Measurements from ENCODE around the gene WNT10A.
A peak's percentile ranks its signal among the peaks of the same experiment; 100 is the strongest.
"Not testable (repeated sequence)": the region's sequence is repeated elsewhere in the genome, so short reads cannot be mapped to it uniquely, and the experiment has no call there.

WNT10A gene

DNA sequence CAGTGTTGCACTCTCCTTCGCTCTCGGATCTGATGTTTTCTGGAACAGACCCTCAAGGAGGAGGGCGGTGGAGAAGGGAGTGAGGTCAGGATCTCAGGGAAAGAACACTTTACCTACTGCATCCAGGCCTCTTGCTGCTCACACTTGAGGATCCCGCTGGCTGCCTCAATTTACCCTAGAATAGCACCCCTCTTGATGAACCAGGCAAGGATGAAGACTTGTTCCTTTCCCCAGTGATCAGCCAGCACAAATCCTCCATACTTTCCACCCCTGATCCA is 14.2 kb downstream of the WNT10A start:
- no peak for DNase-seq

DNA sequence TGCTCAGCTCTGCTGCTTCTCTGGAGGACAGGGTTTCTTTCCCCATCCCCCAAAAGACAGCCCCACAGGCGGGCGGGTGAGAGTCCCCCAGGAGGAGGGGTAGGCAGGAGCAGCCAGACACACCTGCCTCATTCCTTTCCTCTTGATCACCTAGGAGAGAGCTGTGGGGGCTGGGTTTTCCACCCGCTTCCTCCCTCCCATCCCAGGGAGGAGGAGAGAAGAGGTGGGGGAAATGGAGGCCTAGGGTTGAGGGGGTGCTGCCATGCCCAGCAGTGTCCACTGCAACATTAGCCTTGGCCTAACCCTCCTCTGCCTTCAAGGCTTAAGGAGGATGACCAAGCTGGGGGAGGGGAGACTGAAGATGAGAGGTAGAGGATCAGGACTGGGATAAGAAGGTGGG is 14.7 kb downstream of the WNT10A start:
- DNase-seq, result no peak

DNA sequence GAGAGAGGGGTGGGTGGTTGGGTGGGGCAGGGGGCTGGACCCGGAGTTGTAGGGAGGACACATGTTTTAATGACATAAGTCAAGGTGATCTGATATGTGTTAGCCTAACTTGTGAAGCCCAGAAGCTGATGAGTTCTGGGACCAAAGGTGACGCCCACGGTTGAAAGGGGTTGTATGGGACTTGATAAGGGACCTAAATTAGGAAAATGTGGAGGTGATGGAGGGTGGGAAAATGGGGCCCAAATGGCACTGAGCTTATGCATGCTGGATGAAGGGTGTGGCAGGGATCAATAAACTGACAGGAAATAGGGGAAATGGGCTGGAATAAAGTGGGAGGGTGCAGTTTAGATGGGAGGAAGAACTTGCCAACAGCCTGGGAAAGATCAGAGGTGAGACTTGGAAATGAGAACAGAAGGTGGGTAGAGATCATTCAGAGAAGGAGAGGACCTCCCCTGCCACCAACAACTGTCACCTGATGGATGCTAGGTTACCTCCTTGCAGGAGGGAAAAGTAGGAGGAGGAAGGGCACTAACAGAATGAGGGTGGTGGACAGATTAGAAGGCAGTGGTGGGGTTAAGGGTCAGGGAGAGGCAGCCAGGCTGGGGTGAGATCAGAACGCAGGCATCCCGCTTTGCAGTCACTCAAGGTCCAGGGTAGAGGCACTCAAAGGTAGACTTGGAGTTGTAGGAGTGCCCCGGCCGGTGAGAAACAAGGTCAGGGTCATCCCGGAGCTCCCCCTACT is 15.3 kb downstream of the WNT10A start:
- no peak for DNase-seq

- DNase-seq, result peak; percentile 76 to 87 (median 82)
These were observed 16.1 kb downstream of the WNT10A start for GRCh38 chr2:218896501-218897393.

- no peak for DNase-seq
These were observed 16.9 kb downstream of the WNT10A start for GRCh38 chr2:218897394-218898108.

- DNase-seq, result peak; percentile 65 to 83 (median 81)
These were observed 17.6 kb downstream of the WNT10A start for GRCh38 chr2:218898109-218898878.

DNA sequence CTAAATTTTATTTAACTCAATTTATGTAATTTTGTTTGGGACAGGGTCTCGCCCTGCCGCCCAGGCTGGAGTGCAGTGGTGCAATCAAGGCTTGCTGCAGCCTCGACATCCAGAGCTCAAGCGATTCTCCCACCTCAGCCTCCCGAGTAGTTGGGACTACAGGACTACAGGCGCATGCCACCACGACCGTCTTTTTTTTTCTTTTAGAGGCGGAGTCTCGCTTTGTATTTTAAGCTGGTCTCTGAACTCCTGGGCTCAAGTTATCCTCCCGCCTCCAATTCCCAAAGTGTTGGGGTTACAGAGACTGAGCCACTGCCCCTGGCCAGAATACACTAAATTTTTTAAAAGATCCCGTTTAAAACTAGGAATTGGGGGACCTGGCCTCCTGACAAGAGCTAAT is 18.5 kb downstream of the WNT10A start:
- DNase-seq, result no peak

DNA sequence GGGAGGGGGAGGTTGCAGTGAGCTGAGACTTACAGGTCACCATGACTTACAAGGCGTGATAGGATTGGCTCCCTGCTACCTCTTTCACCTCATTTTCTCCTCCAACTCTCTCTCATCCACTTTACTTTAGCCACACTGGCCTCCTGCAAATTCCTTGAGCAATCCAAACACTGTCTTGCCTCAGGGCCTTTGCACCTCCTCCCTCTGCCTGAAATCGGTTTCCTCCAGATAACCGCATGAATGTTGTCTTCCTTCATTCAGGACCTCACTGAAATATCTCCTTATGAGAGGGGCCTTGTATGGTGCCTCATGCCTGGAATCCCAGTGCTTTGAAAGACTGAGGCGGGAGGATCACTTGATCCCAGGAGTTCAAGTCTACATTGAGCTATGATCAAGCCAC is 21.8 kb downstream of the WNT10A start:
- no peak for DNase-seq

GRCh38 chr2:218904176-218904575 is 23.5 kb downstream of the WNT10A start:
- peak in 1 of 3 donors; percentile 32 for DNase-seq

DNA sequence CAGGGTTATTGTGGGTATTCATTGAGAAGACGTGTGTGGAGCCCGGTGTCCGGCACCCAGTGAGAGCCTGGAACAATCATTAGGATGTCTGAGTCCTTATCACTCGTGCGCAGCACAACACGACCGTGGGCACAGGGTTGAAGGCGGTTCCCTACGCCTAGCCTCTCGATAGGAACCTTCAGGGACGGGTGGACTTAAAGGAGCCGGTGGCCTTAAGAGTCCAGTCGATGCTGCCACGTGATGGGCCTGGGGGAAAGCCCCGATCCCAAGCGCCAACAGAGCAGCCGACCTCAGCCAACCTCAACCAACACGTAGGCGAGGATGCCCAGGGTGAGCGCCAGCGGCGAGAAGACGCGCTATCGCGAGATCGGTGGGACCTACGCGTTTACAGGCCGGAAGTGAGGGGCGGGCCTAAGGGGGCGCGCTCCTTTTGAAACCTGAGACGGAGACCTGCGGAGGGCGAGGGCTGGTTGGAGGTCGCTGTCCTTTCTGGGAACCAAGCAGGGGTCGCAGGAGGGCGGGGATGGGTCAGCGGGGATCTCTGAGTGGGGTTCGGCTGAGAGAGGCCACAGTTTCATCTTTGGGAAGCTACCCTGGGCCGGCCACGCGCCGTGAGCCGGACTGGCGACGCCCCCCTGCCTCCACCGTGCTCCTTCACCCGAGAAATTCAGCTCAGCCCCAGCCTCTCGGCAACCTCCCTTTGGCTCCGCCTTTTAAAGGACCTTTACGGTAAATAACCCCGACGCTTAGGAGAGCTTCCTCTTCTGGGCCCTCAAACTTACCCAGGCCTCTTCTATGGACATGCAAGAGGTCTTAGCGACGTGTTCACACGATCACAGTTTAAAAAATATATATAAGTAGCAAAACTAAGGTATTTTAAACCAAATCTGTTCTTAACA is 28.3 kb downstream of the WNT10A start:
- peak; percentile 96 to 97 (median 96) for DNase-seq

DNA sequence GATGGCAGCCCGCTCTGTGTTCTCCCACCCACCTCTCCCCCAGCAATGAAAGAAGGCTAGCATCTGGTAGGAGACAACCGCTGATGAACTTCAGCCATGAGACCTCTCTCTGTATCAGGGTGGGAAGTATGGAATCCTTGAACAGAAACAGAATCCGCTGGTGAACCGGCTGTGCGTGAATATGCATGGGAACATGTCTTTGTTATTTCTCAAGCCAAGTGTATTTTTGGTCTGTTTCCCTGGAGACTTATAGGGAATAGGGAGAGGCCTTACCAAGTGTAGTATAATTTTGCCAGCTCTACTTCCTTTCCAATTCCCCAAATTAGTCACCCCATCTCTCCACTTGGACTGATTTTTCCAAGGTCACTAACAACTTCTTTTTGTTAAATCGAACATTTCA is 30.1 kb downstream of the WNT10A start:
- no peak for DNase-seq

- no peak for DNase-seq
These were observed 39.9 kb downstream of the WNT10A start for GRCh38 chr2:218920504-218920903.

- peak in 1 of 3 donors; percentile 7 for DNase-seq
These were observed 44.1 kb downstream of the WNT10A start for GRCh38 chr2:218924757-218925156.

GRCh38 chr2:218925434-218925833 is 44.8 kb downstream of the WNT10A start:
- DNase-seq, result no peak

DNA sequence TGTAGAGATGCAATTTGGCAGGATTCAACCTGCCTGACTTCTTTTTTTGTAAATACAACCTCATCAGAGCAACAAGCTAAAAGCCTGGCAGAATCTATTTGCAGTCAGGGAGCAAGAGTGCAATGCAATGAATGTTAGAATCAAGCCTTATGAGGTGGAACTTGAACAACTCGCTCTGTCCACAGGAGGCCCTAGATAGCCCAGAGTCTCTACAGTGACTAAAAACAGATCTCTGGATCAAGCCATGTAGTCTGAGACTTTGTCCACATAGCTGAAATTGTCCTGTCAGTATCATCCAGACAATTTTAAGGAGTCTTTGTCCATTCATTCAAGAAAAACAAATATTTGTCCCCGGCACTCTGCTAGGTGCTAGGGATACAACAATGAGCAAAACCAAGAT is 46.8 kb downstream of the WNT10A start:
- DNase-seq, result no peak

DNA sequence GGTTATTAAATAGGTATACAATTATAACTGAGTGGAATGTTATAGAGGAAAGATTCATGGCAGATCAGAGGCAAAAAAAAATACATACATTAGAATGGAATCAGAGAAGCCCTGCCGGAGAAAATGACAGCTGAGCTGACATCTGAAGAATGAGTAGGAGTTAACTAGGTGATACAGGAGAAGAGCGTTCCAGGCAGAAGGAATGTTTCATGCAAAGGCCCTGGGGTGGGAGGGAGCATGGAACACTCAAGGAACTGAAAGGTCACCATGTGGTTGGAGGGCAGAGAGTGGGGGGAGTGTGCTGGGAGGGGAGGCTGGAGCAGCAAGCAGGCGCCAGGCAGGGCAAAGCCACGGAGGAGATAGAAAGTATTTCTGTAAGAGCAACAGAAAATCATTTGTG is 47.2 kb downstream of the WNT10A start:
- DNase-seq, result no peak

GRCh38 chr2:218930488-218930887 is 49.8 kb downstream of the WNT10A start:
- DNase-seq, result not testable (repeated sequence)

- not testable (repeated sequence) for DNase-seq
These were observed 51.1 kb downstream of the WNT10A start for GRCh38 chr2:218931751-218932150.
